Astrocyte of the spinal cord (primary cell): ENCODE data around the gene C15orf39.

Experiments used
- DNase-seq: peaks from one replicate; pipeline ENCODE4 v3.0.0; 2011; ENCODE audit warnings: low read depth, low spot score
- H3K4me3 ChIP-seq: 2 replicates; pipeline ENCODE4 v1.5.1; 2011; ENCODE audit warnings: low read depth, mild to moderate bottlenecking, low read length, moderate library complexity
- in situ Hi-C: cut with HindIII; loops from 2 replicates; pipeline ENCODE4 v1.10.0; 2017; ENCODE audit warnings: low sequenced_read_pairs
- TF ChIP-seq, protein P1 (sequence below): IDR thresholded peaks from 2 replicates; pipeline ENCODE4 v1.5.1; 2012; ENCODE audit warnings: low read depth, mild to moderate bottlenecking, low read length, inconsistent platforms

The C15orf39 gene

DNA sequence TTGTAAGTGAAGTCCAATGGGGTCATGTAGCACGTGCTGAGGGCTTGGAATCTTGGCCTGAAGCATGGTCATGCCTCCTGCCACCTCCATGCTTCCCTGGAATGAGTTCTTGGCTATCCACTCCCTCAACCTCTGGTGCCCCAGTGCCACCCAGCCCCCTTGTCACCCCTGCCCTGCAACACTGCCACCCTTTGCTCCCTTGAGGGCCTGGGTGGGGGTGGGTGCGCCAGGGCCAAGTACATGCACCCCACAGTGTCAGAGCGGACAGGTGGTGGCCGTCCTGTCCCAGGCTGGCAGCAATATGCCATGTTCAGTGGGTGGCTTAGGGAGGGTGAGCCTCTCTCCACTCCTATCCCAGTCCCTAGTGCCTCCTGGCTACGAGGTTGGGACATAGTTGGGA lies 27.6 kb upstream of the C15orf39 start:
- TF ChIP-seq, protein P1, sequence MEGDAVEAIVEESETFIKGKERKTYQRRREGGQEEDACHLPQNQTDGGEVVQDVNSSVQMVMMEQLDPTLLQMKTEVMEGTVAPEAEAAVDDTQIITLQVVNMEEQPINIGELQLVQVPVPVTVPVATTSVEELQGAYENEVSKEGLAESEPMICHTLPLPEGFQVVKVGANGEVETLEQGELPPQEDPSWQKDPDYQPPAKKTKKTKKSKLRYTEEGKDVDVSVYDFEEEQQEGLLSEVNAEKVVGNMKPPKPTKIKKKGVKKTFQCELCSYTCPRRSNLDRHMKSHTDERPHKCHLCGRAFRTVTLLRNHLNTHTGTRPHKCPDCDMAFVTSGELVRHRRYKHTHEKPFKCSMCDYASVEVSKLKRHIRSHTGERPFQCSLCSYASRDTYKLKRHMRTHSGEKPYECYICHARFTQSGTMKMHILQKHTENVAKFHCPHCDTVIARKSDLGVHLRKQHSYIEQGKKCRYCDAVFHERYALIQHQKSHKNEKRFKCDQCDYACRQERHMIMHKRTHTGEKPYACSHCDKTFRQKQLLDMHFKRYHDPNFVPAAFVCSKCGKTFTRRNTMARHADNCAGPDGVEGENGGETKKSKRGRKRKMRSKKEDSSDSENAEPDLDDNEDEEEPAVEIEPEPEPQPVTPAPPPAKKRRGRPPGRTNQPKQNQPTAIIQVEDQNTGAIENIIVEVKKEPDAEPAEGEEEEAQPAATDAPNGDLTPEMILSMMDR, result no peak
- in situ Hi-C loops, result no loop called here
- no peak for DNase-seq
- no peak overlapping the region for H3K4me3 ChIP-seq

- no peak overlapping the region for H3K4me3 ChIP-seq
- TF ChIP-seq, protein P1, result no peak
- in situ Hi-C loops, result no loop called here
- no peak for DNase-seq
Observed at GRCh38 chr15:75174729-75175128, 27.0 kb upstream of the C15orf39 start.

GRCh38 chr15:75176396-75176761 lies 25.3 kb upstream of the C15orf39 start:
- TF ChIP-seq, protein P1, result no peak
- in situ Hi-C loops, result no loop called here
- DNase-seq, result no peak
- no peak overlapping the region for H3K4me3 ChIP-seq

DNA sequence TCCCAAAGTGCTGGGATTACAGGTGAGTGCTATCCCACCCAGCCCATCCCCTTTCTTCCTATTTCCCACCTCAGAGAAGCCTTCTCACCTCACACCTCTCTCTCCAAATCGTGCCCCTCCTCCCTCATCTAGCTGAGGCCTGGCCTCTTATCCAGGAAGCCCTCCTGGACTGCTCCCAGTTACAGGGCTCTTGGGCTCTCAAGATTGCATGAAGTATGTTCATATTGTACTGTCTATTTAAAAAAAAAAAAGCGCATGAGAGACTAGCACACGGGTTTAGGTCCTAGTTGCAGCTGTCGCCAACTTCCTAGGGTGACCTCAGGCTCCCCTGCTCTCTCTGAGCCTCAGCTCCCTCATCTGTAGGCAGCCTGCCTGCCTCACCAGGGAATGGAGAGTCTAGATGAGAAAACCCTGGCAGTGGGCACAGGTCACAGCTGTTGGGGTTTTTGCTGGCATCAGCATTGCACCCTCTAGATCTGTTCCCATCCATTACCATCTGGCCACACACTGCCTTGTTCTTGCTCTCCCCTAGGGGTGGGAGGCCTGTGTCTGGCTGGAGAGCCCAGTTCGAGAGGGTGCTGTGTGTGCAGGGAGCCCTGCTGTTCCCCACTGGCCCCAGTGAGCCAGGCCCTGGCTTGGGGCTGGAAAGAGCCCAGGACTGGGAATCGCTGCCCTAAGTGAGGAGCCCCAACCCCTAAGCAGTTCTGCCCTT lies 24.2 kb upstream of the C15orf39 start:
- TF ChIP-seq, protein P1, result no peak
- H3K4me3 ChIP-seq, result no peak overlapping the region
- in situ Hi-C loops, result no loop called here

DNA sequence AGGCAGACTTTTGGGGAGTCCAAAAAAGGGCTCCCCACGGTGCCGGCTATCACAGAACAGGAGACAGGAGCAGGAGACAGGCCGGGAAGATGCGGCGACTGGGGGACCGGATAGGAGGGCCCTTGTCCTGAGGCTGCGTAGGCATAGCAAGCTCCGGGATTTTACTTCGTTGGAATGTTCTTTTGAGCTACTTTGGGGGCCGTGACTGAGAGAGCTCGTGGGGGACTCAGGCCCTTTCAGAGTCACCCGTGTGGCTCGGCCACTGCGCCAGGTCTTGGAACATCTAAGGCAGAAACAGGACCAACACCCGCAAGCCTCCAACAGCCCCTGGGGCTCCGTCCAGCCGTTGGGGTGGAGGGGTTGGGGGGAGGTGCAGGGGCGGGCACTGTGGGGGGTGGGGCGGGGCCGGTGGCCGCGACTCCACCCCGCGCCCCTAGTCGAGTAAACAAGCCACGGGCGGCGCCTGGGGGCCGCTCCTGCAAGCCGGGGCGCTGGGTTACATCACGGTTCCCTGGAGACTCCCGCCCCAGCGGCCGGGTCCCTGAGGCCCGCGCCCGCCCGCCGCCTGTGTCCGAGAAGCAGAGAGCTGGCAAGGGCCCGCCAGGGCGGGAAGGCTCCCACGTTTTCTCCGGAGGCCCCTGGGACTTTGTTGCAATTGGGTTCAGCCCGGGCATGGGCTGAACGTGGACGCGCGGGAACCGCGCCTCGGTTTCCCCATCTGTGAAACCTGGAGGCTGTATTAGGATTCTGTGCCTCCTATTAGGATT lies 23.3 kb upstream of the C15orf39 start:
- in situ Hi-C loops, result no loop called here
- DNase-seq, result no peak
- H3K4me3 ChIP-seq, result no peak overlapping the region
- TF ChIP-seq, protein P1, result no peak

More for the DNA sequence above, 24.2 kb upstream of the C15orf39 start:
- DNase-seq, result no peak

GRCh38 chr15:75178938-75179745 lies 22.5 kb upstream of the C15orf39 start:
- in situ Hi-C loops, result no loop called here
- DNase-seq, result no peak
- TF ChIP-seq, protein P1, result no peak
- no peak overlapping the region for H3K4me3 ChIP-seq
